GM23248 (cell line): ENCODE data around the gene OOSP2.

Source experiments
- EZH2 ChIP-seq: fragments of 200-600 bp; sonication (generic); IDR thresholded peaks from 2 replicates; pipeline ENCODE4 v1.6.1; 2018; ENCODE audit warnings: antibody characterized with exemption, mild to moderate bottlenecking; ENCODE audit not compliant: insufficient read depth, poor library complexity, severe bottlenecking
- EZH2phosphoT487 ChIP-seq: fragments of 200-600 bp; sonication (generic); IDR thresholded peaks from 2 replicates; pipeline ENCODE4 v1.6.1; 2018; ENCODE audit warnings: antibody characterized with exemption, moderate library complexity, mild to moderate bottlenecking, low read depth; ENCODE audit not compliant: insufficient read depth

DNA sequence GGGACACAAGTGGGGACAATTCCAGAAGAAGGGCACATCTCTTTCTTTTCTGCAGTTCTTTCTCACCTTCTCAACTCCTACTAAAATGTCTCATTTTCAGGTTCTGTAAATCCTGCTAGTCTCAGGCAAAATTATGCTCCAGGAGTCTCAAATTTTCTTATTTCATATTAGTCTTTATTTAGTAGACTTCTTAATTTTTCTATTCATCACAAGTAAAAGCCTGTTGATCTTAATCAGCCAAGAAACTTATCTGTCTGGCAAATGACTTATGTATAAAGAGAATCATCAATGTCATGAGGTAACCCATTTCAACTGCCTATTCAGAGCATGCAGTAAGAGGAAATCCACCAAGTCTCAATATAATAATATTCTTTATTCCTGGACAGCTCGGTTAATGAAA is 48.2 kb downstream of the OOSP2 start, which contains the start of gene MS4A2:
- TF ChIP-seq EZH2: no peak
- no peak for TF ChIP-seq EZH2phosphoT487
